ENCODE measurements around the gene NAA15. TPM values are rescaled to one million over a fixed set of nuclear protein-coding genes. Genes with fewer than 3 reads are reported as not detected.

The NAA15 gene
- total RNA-seq, 1 donor from 2014 or later: 33.1 TPM

GRCh38 chr4:139275281-139275735 lies 26.0 kb upstream of the NAA15 start:
- Histone ChIP-seq H3K27me3 (ENCODE audit: low read depth) (peaks cover 57% of the 10 kb centered on the region), H3K4me1 (peaks cover 15% of the 10 kb centered on the region), H3K4me3 (no peak overlapping the region), H3K36me3 (no peaks in the 10 kb centered on the region), H3K27ac (replicated peaks) (no peak overlapping the region), H3K9me3 (replicated peaks) (no peaks in the 10 kb centered on the region)
- intact Hi-C loops (cut with micrococcal nuclease): no loop called here
- DNase-seq: no peak
- TF ChIP-seq, protein P1, sequence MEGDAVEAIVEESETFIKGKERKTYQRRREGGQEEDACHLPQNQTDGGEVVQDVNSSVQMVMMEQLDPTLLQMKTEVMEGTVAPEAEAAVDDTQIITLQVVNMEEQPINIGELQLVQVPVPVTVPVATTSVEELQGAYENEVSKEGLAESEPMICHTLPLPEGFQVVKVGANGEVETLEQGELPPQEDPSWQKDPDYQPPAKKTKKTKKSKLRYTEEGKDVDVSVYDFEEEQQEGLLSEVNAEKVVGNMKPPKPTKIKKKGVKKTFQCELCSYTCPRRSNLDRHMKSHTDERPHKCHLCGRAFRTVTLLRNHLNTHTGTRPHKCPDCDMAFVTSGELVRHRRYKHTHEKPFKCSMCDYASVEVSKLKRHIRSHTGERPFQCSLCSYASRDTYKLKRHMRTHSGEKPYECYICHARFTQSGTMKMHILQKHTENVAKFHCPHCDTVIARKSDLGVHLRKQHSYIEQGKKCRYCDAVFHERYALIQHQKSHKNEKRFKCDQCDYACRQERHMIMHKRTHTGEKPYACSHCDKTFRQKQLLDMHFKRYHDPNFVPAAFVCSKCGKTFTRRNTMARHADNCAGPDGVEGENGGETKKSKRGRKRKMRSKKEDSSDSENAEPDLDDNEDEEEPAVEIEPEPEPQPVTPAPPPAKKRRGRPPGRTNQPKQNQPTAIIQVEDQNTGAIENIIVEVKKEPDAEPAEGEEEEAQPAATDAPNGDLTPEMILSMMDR (IDR thresholded peaks at IDR 0.05; ENCODE audit: borderline replicate concordance): no peak

DNA sequence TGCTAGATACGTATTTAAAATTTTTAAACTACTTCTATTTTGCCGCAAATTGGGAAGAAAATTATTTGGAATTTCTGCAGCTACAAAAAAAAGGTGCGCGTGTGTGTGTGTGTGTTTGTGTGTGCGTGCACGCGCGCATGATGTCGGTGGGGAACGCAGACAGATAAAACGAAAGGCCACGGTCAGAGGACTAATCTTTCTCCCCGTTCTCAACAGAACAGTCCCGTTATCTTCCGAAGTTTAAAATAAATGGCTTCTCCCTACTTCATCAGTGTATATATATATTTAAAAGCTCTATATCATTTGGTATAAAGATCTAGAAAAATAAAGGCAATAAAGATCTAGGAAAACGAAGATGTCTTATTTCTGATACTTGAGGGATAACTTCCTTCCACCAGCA lies 22.8 kb upstream of the NAA15 start:
- intact Hi-C loops (cut with micrococcal nuclease): no loop called here

GRCh38 chr4:139278912-139279759 lies 22.2 kb upstream of the NAA15 start:
- no peaks in the 10 kb centered on the region for H3K36me3 ChIP-seq
- peaks cover 57% of the 10 kb centered on the region for H3K27me3 ChIP-seq (ENCODE audit: low read depth)
- peaks cover 16% of the 10 kb centered on the region for H3K4me1 ChIP-seq
- DNase-seq: no peak
- intact Hi-C loops (cut with micrococcal nuclease): no loop called here
- H3K4me3 ChIP-seq: peak overlapping the region; percentile 68
- TF ChIP-seq, protein P1 (IDR thresholded peaks at IDR 0.05; ENCODE audit: borderline replicate concordance): no peak
- no peak overlapping the region for H3K27ac ChIP-seq (replicated peaks)
- H3K9me3 ChIP-seq (replicated peaks): no peaks in the 10 kb centered on the region

More for the DNA sequence above, 22.8 kb upstream of the NAA15 start:
- H3K27ac ChIP-seq (replicated peaks): no peak overlapping the region
- TF ChIP-seq, protein P1 (IDR thresholded peaks at IDR 0.05; ENCODE audit: borderline replicate concordance): no peak
- peak overlapping the region; percentile 68 for H3K4me3 ChIP-seq
- peaks cover 16% of the 10 kb centered on the region for H3K4me1 ChIP-seq
- peaks cover 57% of the 10 kb centered on the region for H3K27me3 ChIP-seq (ENCODE audit: low read depth)
- no peaks in the 10 kb centered on the region for H3K36me3 ChIP-seq
- H3K9me3 ChIP-seq (replicated peaks): no peaks in the 10 kb centered on the region
- DNase-seq: no peak

DNA sequence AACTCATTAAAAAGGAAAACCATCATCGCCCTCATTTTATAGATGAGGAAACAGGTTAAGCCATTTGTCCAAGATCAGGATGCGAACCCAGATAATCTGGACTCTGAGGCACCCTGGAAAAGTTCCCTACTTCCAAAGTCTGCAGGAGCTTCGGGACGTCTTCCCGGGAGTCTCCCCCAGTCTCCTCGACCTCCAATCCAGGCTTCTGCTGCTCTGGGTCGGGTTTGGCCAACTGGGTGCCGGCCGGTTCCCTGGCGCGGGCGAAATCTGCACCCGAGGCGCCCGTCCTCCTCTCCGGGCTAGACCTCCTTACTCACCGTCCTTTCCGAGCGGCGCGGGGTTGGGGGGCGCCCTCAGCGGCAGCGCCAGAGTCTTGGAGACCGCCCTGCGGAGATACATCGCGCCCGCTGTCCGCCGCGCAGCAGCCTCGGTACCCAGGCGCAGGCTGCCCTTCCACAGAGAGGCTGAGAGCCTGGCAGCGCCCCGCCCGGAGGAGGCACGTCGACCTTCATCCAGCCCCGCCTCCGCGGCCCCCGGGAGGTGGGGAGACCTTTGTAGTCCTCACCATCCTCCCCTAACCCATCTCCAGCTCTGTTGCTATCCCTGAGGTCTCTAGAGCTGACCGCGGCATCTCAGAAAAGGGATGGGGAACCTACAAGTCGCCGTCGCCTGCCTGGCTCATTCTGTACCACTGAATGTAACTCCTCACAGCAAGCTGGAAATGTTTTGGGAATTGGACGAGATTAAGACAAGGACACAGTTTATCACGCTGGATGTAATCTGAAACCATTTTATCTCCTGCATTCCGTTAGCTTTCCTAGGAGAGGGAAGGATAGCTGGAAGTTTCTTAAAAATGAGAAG lies 21.3 kb upstream of the NAA15 start, which contains the start of gene MGARP:
Gene MGARP (minus strand): TSS at position 466 of the 861 bp plus-strand sequence. CDS start 67 bp downstream, at position 399.
- Histone ChIP-seq H3K36me3 (no peaks in the 10 kb centered on the region), H3K27ac (replicated peaks) (no peak within 1 kb of the TSS), H3K27me3 (ENCODE audit: low read depth) (peaks cover 51% of the 10 kb centered on the region), H3K9me3 (replicated peaks) (no peaks in the 10 kb centered on the region), H3K4me3 (peak within 1 kb of the TSS; percentile 68), H3K4me1 (peaks cover 16% of the 10 kb centered on the region)
- intact Hi-C loops (cut with micrococcal nuclease): no loop called here
- peak; percentile 16 for DNase-seq
- TF ChIP-seq, protein P1 (IDR thresholded peaks at IDR 0.05; ENCODE audit: borderline replicate concordance): no peak

- peaks cover 16% of the 10 kb centered on the region for H3K4me1 ChIP-seq
- H3K27me3 ChIP-seq (ENCODE audit: low read depth): peaks cover 29% of the 10 kb centered on the region
- DNase-seq: no peak
- intact Hi-C loops (cut with micrococcal nuclease): no loop called here
- no peak overlapping the region for H3K4me3 ChIP-seq
- TF ChIP-seq, protein P1 (IDR thresholded peaks at IDR 0.05; ENCODE audit: borderline replicate concordance): no peak
- H3K36me3 ChIP-seq: no peaks in the 10 kb centered on the region
- H3K9me3 ChIP-seq (replicated peaks): no peaks in the 10 kb centered on the region
- H3K27ac ChIP-seq (replicated peaks): no peak overlapping the region
Measured at GRCh38 chr4:139282065-139282720, 19.1 kb upstream of the NAA15 start.

Data from left ventricle myocardium inferior (tissue), 1 donor.